ENCODE results near the gene SCNN1G. TPM values are rescaled to one million over a fixed set of nuclear protein-coding genes. Genes with fewer than 3 reads are reported as not detected.
A peak's percentile ranks its signal among the peaks of the same experiment; 100 is the strongest.

Gene SCNN1G
- total RNA-seq, 1 experiment from 2014 or later = not detected

GRCh38 chr16:23152386-23153178, 30.0 kb upstream of the SCNN1G start:
- no peak for DNase-seq (ENCODE audit: low spot score)

DNA sequence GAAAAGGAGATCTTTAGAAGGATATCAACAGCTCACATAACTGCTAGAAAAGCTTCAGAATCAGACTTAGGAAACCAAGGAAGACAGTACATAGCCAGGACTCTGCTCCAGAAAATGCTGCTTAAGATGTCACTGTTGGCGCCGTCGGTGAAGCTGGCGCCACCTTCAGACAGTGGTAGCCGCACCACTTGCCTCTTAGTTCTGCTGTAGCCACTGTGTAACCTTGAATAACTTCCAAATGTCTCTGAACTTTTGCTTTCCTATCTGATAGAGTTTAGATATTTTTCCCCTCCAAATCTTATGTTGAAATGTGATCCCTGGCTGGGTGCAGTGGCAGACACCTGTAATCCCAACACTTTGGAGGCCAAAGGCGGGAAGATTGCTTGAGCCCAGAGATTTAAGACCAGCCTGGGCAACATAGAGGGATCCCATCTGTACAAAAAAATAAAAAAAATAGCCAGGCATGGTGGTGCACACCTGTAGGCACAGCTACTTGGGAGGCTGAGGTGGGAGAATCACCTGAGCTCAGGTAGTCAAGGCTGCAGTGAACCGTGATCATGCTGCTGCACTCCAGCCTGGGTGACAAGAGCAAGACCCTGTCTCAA, 27.0 kb upstream of the SCNN1G start:
- DNase-seq (ENCODE audit: low spot score) = peak; percentile 25

- DNase-seq (ENCODE audit: low spot score) = no peak
Measured at GRCh38 chr16:23156110-23156509, 26.4 kb upstream of the SCNN1G start.

- no peak for DNase-seq (ENCODE audit: low spot score)
Measured at GRCh38 chr16:23156946-23157460, 25.5 kb upstream of the SCNN1G start.

DNA sequence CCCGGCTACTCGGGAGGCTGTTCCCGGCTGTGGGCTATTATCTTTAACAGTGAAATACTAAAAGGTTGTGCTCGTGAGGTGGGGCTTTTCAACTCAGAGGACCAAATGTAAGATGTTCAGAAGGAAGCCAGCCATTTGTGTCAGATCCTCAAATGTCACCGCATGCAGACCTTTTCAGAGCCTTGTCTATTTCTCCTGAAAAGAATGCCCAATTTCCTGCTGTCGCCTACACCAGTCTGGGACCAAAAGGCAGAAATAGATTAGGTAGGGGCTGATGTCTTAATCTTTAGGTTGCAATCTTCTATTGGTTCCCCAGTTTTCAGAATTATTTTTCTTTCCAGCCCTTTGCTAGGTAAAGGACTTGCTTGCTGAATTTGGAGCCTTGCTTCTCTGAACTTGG, 24.4 kb upstream of the SCNN1G start:
- no peak for DNase-seq (ENCODE audit: low spot score)

- DNase-seq (ENCODE audit: low spot score) = no peak
Measured at GRCh38 chr16:23160082-23160481, 22.5 kb upstream of the SCNN1G start.

- no peak for DNase-seq (ENCODE audit: low spot score)
Measured at GRCh38 chr16:23160574-23160973, 22.0 kb upstream of the SCNN1G start.

DNA sequence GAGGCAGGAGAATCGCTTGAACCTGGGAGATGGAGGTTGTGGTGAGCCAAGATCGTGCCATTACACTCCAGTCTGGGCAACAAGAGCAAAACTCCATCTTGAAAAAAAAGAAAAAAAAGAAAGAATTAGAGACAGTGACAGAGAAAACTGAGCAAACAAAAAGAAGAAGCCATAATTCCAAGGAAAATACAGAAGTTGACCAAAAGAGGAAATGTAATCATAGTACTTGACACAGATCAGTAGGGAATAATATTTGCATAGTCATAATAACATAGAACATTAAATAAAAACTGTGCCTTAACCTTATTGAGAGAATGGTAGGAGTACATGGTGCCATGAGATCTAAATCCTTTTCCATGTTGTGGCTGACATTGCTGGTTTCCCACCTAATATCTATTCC, 18.6 kb upstream of the SCNN1G start:
- DNase-seq (ENCODE audit: low spot score) = no peak

- DNase-seq (ENCODE audit: low spot score) = no peak
Measured at GRCh38 chr16:23164736-23165135, 17.8 kb upstream of the SCNN1G start.

- DNase-seq (ENCODE audit: low spot score) = no peak
Measured at GRCh38 chr16:23172583-23172982, 10.0 kb upstream of the SCNN1G start.

DNA sequence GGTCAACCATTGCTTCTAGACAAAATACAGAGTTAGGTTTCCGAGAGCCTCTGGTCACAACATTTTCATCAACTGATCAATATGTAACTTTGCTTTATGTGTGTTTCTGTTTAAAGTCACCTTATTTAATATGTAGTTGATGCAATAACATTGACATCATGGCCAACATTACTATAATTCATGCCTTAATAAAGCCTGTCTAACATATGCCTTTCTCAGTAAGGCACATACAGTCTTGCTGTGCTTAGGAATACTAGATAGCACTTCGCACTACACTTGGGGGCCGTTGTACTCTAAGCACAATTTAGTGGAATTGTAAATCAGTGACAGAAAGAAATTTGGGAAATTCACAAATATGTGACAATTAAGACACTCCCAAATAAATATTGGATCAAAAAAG, 9.6 kb upstream of the SCNN1G start:
- no peak for DNase-seq (ENCODE audit: low spot score)

DNA sequence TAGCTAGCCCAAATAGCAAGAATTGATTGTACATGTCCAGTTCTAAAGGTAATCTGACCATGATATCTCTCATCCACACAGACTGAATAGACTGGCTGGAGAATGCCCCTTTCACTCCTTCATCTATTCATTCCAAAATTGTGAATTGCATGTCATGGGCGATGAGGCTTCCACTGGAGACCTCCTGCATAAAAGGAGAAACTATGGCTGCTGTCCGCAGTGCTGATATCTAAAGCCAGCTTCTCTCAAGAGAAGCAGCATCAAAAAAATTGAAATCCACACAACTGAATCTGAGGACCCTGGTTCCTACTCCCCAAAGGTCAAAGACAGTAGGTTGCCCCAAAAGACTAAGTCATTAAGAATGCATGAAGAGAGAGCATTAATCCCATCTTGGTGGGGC, 7.9 kb upstream of the SCNN1G start:
- no peak for DNase-seq (ENCODE audit: low spot score)

GRCh38 chr16:23175651-23176050, 6.9 kb upstream of the SCNN1G start:
- no peak for DNase-seq (ENCODE audit: low spot score)

DNA sequence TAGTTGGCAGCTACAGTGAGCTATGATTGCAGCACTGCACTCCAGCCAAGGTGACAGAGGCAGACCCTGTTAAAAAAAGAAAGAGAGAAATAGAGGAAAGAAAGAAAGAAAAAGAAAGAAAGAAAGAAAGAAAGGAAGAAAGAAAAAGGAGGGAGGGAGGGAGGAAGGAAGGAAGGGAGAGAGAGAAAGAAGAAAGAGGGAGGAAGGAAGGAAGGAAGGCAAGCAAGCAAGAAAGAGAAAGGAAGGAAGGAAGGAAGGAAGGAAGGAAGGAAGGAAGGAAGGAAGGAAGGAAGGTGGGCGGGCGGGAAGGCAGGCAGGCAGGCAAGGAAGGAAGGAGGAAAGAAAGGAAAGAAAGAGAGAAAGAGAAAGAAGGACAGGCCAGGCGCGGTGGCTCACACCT, 1.0 kb upstream of the SCNN1G start:
- no peak for DNase-seq (ENCODE audit: low spot score)

GRCh38 chr16:23182206-23182678, 303 bp upstream of the SCNN1G start:
- peak; percentile 90 for DNase-seq (ENCODE audit: low spot score)

DNA sequence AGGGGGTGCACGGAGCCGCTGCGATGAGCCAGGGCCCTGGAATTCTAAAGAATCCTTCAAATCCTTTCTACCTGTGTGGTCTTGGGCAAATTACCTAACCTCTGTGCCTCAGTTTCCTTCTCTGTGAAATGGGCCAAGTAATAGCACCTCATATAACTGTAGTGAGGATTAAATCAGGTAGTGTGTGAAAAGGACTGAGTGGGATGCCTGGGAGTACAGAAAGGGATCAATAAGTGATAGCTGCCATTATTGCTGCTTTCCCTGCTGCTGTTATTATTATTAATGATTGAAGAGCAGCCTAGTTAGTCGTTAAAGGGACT, 958 bp downstream of the SCNN1G start:
- DNase-seq (ENCODE audit: low spot score) = no peak

DNA sequence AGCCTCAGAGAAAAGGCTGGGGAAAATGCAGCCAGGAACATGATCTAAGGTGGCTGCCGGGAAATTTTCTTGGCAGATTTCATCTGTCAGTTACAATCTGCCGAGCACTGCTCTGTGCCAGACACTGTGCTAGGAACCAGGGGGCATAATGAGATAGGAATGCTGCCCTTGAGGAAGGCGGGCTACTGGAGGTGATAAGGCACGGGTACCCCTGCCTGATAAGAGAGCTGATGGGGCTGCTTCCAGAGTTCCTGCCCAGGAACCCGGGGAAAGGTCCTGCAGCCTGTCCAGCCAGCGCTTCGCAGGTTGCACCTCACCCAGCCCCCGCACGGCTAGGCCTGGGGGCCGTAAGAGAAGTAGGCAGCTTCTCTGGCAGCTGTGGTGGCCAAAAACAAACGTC, 3.1 kb downstream of the SCNN1G start:
- no peak for DNase-seq (ENCODE audit: low spot score)

GRCh38 chr16:23186171-23186570, 3.6 kb downstream of the SCNN1G start:
- DNase-seq (ENCODE audit: low spot score) = no peak

GRCh38 chr16:23187341-23187740, 4.8 kb downstream of the SCNN1G start:
- DNase-seq (ENCODE audit: low spot score) = no peak

DNA sequence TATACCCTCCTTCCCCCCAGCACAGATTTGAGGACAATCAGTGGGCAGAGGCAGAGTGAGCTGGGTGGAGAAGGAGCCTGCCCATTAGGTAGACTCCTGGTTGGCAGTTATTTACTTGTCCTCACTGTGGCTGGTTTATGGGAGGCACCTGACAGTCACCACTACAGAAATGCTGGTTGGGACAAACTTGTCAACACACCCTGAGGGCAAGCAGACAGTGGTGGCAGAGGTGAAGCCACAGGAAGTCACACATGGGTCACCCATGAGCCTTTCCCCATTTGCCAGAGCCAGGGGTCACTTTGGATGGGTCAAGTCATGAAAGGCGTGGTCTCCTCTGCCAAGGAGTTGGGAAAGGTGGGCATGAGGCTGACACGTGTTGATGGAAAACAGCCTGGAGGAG, 6.4 kb downstream of the SCNN1G start:
- DNase-seq (ENCODE audit: low spot score) = no peak

DNA sequence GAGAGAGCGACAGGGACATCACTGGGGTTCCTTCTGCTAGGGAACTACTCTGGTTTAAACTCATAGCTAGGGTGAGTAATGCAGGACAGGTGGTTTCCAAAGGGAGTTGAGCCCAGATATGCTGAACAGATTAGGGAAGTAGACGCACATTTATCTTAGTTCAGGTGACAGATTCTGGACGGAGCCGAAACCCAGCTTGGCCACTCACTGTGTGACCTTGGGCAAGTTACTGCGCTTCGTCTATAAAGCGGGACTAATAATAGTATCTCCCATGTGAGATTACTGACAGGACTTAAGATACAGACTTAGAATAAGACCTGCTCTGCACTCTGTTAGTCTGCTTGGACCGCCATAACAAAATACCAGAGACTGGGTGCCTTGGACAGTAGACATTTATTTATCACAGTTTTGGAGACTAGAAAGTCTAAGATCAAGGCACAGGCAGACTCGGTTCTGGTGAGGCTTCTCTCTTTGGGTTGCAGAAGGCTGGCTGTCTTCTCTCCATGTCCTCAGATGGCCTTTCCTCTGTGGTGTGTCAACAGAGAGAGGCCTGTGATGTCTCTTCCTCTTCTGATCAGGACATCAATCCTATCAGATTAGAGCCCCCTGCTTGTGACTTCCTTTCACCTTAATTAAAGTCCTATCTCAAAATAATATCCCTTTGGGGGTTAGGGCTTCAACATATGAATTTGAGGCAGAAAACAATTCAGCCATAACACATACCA, 12.1 kb downstream of the SCNN1G start:
- no peak for DNase-seq (ENCODE audit: low spot score)

DNA sequence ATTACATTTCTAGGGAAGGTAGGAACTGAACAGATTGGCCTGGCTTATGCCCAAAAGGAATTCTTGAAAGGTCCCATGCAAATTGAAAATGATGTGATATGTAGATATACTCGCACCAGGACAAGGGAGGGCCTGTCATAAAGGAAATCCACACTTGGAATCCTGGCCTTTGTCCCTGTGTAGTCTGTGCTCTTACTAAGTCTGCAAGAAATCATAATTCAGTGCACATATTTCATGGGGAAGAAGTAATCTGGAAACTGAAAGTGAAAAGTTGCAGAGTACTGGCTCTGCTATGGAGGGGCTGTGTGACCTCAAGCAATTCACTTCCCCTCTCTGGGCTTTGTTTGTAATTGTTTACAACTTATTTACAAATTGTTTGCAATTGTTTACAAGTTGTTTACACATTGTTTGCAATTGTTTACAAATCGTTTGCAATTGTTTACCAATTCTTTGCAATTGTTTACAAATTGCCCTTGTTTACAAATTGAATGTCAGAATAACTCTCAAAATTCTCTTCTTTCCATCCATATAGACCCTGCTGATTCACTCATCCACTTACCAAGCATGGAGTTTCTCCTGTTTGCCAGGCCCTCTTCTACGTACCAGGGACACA, 12.9 kb downstream of the SCNN1G start:
- DNase-seq (ENCODE audit: low spot score) = no peak

Measured in HT-29 (cell line).